Skeletal muscle tissue (tissue), 4 donors: Measurements from ENCODE around the gene FAM180A. TPM values are rescaled to one million over a fixed set of nuclear protein-coding genes. Genes with fewer than 3 reads are reported as not detected.
"Not testable (repeated sequence)": the region's sequence is repeated elsewhere in the genome, so short reads cannot be mapped to it uniquely, and the experiment has no call there.

Experiments
- H3K27ac ChIP-seq: one replicate; pipeline ENCODE4 v1.7.0; 2013; ENCODE audit warnings: mild to moderate bottlenecking, low read depth, low read length, inconsistent platforms
- H3K27me3 ChIP-seq, 3 donors: one replicate each; pipeline ENCODE4 v1.7.0; 2013; ENCODE audit warnings: low read length in 3 of 3; ENCODE audit not compliant: control insufficient read depth in 3 of 3, insufficient read depth in 3 of 3
- H3K36me3 ChIP-seq, 3 donors: one replicate each; pipeline ENCODE4 v1.7.0; 2013; ENCODE audit warnings: low read length in 3 of 3; ENCODE audit not compliant: control insufficient read depth in 3 of 3, insufficient read depth in 3 of 3
- H3K4me1 ChIP-seq, 3 donors: one replicate each; pipeline ENCODE4 v1.7.0; 2013; ENCODE audit warnings: low read length in 3 of 3, mild to moderate bottlenecking in 3 of 3; ENCODE audit not compliant: control insufficient read depth in 3 of 3, insufficient read depth in 3 of 3
- H3K4me3 ChIP-seq, 3 donors: one replicate each; pipeline ENCODE4 v1.7.0; 2013; ENCODE audit warnings: low read length in 3 of 3
- H3K9ac ChIP-seq, 3 donors: one replicate each; pipeline ENCODE4 v1.7.0; 2013; ENCODE audit warnings: low read length in 3 of 3, mild to moderate bottlenecking in 3 of 3, moderate library complexity in 2 of 3, low read depth in 1 of 3
- H3K9me3 ChIP-seq, 3 donors: one replicate each; pipeline ENCODE4 v1.7.0; 2013; ENCODE audit warnings: low read length in 3 of 3; ENCODE audit not compliant: control insufficient read depth in 3 of 3
- total RNA-seq: library from RNA; depleted of rRNA; stranded (reverse); fragments of >200 nt; gene quantifications from one replicate; pipeline ENCODE4 v1.2.3, GENCODE V29; 2014
- donor health status: Osteomylitis.

Gene FAM180A
- total RNA-seq, 1 donor from 2014 or later = 0.52 TPM

DNA sequence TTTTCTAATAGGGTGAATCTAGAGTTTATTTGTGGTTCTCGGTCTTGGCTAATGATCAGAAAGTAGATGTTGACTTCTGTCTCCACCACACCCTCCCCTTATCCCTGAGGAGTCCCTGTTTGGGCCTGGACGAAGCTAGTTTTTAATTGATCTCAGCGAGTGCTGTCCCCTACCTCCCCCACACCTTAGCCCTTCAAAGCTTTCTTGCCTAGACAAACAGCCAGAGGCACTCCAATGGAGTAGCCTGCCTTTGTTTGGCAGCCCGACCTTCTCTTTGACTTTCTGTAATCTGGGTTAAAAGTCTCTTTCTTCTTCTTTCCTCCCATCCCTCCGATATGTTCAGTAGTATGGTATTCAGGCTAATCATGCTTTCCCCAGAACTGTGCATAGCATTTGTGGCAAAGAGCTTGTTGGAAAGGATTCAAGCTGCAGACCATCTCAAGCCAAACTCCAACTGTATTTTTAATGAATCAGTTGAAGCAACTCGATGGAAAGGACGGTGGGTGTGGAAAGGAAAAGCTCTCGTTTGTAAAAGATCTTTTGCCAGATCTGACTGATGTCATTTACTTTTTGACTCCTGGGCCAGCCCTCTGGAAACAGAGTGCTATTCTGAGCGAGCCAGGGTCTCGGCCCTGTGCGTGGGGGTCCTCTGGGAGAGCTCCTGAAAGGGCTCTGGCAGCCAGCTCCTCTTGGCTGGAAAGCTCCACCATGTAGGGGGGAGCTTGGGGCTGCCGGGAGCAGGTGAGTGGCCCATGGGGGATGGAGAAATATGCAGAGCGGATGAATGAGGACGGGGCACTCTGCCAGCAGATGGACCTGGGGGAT lies 4.5 kb downstream of the FAM180A start:
- Histone ChIP-seq H3K4me1 (peaks cover 2 to 16% (median 13%) of the 10 kb centered on the region in 3 donors), H3K9ac (peak overlapping the region in 1 of 3 donors; percentile 33), H3K36me3 (no peaks in the 10 kb centered on the region), H3K4me3 (no peak overlapping the region), H3K27me3 (no peaks in the 10 kb centered on the region), H3K9me3 (no peaks in the 10 kb centered on the region), H3K27ac (peak overlapping the region; percentile 30)

DNA sequence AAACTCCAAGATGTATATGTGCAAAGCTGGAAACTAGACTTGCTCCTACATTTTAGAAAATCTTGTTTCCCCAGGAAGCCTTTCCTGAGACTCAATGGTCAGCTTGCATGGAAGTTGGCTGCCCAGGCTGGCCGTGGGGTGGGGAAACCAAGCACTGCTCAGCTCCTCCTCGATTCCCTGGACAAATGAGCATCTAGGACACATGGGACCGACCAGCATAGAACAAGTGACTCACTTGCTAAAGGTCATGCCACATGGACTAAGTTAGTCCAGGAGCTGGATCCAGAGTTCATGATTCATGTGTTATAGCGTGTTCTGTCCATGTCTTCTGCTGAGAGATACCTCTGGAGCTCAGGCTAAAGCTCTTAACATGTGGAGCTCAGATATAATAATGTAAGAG lies 6.2 kb downstream of the FAM180A start:
- Histone ChIP-seq H3K27ac (no peak overlapping the region), H3K36me3 (no peaks in the 10 kb centered on the region), H3K4me1 (peaks cover 0 to 8% (median 6%) of the 10 kb centered on the region in 3 donors), H3K4me3 (no peak overlapping the region), H3K9me3 (no peaks in the 10 kb centered on the region), H3K9ac (no peak overlapping the region), H3K27me3 (no peaks in the 10 kb centered on the region)

DNA sequence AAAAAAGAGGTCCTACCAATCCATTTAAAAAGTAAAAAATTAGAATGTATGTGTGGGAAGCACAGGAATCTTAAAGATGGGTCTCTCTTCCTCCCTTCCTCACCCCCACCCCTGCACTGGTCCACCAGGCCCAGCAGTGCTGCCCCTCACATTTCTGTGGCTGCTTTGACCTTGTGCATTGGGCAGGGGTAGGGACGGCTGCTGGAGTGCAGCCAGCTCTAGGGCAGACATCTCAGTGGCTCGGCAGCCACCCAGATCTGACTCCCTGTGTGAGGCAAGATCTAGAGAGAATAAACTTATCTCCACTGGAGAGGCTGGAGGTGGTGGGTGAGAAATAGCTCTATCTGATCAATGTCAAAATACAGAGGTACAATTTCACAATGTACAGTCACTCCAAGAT lies 6.7 kb downstream of the FAM180A start:
- Histone ChIP-seq H3K9me3 (no peaks in the 10 kb centered on the region), H3K4me3 (no peak overlapping the region), H3K4me1 (peaks cover 0 to 8% (median 6%) of the 10 kb centered on the region in 3 donors), H3K27me3 (no peaks in the 10 kb centered on the region), H3K36me3 (peaks cover 0 to 2% (median 0%) of the 10 kb centered on the region in 3 donors), H3K27ac (no peak overlapping the region), H3K9ac (no peak overlapping the region)

DNA sequence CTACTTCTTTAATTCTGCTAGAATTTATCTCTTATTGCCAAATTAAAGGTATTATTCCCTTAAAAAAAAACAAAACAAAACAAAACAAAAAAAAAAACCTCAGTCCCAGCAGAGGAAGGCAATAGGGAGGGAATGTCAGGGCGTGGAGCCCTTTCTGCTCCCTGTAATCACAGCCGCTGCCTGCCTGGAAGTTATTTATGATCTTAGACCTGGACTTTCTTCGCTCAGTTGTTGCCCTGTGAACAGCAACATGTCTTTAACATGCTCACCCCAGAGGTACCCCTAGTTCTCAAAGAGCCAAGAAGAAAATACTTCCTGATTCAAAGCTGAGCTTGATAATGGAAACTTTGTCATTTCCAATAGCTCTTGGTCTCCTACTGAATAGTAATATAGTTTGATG lies 7.7 kb downstream of the FAM180A start:
- no peak overlapping the region for H3K4me3 ChIP-seq
- H3K4me1 ChIP-seq = peaks cover 0 to 8% (median 6%) of the 10 kb centered on the region in 3 donors
- H3K9me3 ChIP-seq = no peaks in the 10 kb centered on the region
- H3K27ac ChIP-seq = no peak overlapping the region
- H3K27me3 ChIP-seq = no peaks in the 10 kb centered on the region
- peaks cover 0 to 2% (median 0%) of the 10 kb centered on the region in 3 donors for H3K36me3 ChIP-seq
- no peak overlapping the region for H3K9ac ChIP-seq

DNA sequence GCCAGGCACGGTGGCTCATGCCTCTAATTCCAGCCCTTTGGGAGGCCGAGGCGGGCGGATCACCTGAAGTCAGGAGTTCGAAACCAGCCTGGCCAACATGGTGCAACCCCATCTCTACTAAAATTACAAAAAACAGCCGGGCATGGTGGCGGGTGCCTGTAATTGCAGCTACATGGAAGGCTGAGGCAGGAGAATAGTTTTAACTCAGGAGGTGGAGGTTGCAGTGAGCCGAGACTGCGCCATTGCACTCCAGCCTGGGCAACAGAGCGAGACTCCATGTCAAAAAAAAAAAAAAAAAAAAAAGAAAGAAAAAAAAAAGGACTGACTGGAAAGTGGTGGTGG lies 11.3 kb downstream of the FAM180A start:
- H3K4me3 ChIP-seq, H3K4me1 ChIP-seq, H3K27me3 ChIP-seq, H3K27ac ChIP-seq, H3K9ac ChIP-seq, H3K36me3 ChIP-seq, H3K9me3 ChIP-seq: not testable (repeated sequence)

DNA sequence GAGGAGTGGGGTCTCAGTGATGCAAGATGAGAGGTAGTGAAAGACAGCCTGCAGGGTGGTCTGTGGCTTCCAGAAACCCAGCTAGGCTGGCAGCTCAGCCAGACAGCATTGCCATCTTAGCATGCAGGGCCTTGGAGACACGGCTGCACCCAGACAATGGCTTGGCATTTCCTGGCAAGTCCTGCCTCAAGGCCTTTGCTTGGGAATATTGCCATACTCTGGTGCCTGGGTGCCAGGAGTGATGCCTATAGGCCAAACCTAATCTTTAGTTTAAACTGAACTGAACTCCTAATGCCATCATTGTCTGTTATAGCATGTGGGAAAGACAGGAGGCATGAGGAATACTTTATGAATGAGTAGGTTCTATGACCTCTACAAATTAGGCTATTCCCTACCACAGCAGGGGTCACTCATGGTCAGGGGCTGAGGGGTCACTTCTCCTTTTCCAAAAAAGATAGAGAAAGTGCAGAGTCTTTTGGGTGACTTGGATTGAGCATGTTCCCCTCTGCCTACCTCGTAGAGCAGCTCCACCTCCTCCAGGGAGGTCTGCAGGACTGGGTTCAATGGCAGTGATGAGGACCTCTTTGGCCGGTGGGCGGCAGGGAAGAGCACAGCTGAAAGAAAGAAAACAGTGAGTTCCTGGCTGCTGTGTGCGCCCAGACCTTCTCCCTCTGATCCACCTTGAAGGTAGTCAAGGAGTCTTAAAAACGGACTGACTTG lies 11.9 kb downstream of the FAM180A start:
- Histone ChIP-seq H3K36me3 (peaks cover 0 to 2% (median 0%) of the 10 kb centered on the region in 3 donors), H3K27ac (no peak overlapping the region), H3K9ac (no peak overlapping the region), H3K9me3 (no peaks in the 10 kb centered on the region), H3K4me1 (no peaks in the 10 kb centered on the region), H3K4me3 (no peak overlapping the region), H3K27me3 (no peaks in the 10 kb centered on the region)

DNA sequence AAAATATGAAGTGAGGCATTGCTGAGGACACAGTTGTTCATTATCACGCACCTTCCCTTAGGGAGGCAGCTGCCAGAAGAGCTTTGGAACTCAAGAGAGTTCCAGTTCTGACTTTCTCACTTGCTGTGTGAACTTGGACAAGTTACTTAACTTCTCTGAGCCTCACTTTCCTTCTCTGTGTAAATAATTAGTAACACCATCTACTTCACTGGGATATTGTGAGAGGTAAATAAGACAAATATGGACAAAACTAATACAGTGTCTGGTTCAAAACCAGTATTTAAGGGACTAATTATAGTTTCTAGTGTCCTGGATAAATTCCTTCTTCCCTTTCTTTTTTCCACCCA lies 14.3 kb downstream of the FAM180A start:
- no peak overlapping the region for H3K27ac ChIP-seq
- no peaks in the 10 kb centered on the region for H3K9me3 ChIP-seq
- peaks cover 0 to 2% (median 0%) of the 10 kb centered on the region in 3 donors for H3K36me3 ChIP-seq
- H3K4me3 ChIP-seq = no peak overlapping the region
- H3K4me1 ChIP-seq = no peaks in the 10 kb centered on the region
- no peaks in the 10 kb centered on the region for H3K27me3 ChIP-seq
- no peak overlapping the region for H3K9ac ChIP-seq

DNA sequence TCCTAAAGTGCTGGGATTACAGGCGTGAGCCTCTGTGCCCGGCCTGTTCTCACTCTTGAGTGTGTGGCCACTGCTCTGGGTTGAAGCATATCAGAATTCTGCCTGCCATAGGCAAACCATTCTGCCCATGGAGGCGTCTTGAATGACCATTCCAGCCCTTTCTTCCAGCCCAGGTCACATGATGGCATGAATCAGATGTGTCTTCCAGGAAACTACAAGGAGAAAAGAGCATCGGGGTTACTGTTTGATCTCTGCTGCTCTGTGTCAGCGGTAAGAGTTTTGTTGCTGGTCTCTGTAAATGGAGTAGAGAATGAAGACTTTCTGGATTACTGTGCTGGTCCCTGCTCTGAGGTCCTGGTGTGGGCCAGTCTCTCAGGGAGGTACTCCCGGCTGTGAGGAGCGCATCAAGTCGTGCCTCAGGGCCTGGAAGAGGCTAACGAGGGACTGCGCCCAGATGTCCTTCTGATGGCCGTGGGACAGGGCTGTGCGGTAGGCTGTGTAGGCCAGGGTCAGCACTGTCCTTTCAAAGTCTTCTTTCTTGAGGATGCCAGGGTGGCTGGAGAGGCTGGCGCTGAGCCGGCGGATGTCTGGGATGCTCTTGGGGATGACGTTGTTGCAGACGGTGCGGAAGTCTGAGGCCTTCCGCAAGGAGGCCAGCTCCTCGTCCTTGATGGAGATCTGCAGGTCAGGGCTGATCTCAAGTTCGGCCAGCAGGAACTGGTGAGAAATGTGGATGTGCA lies 14.8 kb downstream of the FAM180A start:
- peaks cover 0 to 2% (median 0%) of the 10 kb centered on the region in 3 donors for H3K36me3 ChIP-seq
- H3K4me1 ChIP-seq = no peaks in the 10 kb centered on the region
- no peak overlapping the region for H3K9ac ChIP-seq
- H3K27me3 ChIP-seq = no peaks in the 10 kb centered on the region
- no peaks in the 10 kb centered on the region for H3K9me3 ChIP-seq
- H3K4me3 ChIP-seq = no peak overlapping the region
- H3K27ac ChIP-seq = no peak overlapping the region

DNA sequence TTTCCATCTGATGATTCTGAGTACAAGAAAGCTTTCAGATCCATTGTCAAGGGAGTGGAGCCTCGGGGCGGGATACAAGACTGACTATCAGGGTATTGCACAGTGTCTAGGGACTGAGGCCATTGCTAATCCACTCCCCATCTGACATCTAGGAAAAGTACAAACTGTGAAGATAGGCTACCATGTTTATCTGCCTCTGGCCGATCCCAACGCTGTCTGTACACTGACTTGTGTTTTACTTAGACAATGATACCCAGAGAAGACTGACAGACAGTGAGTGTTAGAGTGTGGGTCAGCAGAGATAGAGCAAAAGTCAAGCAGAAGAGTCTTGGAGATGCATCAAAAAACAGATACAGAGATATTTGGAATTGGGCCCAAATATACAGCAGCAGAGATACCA lies 17.5 kb downstream of the FAM180A start:
- Histone ChIP-seq H3K9ac (no peak overlapping the region), H3K36me3 (no peaks in the 10 kb centered on the region), H3K4me3 (no peak overlapping the region), H3K4me1 (no peaks in the 10 kb centered on the region), H3K27me3 (no peaks in the 10 kb centered on the region), H3K9me3 (no peaks in the 10 kb centered on the region), H3K27ac (no peak overlapping the region)

DNA sequence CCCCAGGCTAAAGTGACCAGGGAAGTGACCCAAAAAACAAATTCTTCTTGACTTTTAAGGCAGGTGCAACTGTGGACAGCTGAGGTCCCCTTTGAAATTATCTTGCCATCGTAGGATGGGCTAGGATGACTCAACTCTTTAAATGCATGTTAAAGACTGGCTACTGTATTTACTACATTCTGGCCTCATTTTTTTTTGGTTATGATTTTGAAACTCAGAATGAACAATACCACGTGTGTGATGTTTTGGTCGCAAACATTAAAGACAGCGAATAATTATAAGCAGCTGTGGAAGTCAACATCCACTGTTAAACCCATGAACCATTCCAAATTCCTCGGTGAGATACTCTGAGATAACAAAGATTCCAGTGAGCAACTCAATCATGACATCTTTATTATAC lies 19.4 kb downstream of the FAM180A start:
- H3K4me3 ChIP-seq = no peak overlapping the region
- H3K27me3 ChIP-seq = no peaks in the 10 kb centered on the region
- no peak overlapping the region for H3K27ac ChIP-seq
- no peak overlapping the region for H3K9ac ChIP-seq
- H3K36me3 ChIP-seq = no peaks in the 10 kb centered on the region
- no peaks in the 10 kb centered on the region for H3K9me3 ChIP-seq
- H3K4me1 ChIP-seq = no peaks in the 10 kb centered on the region
